ENCODE data around the gene MATR3. TPM values are rescaled to one million over a fixed set of nuclear protein-coding genes. Genes with fewer than 3 reads are reported as not detected.

The MATR3 gene
- total RNA-seq, 6 experiments from 2014 or later, result 43.5 to 73.8 (median 65.3) TPM

GRCh38 chr5:139283252-139284166 lies 10.0 kb upstream of the MATR3 start:
- no peak for ATAC-seq
- intact Hi-C loops (cut with DNase I), result no loop called here

GRCh38 chr5:139284295-139284694 lies 9.2 kb upstream of the MATR3 start:
- Histone ChIP-seq H3K36me3 (peaks cover 0 to 23% (median 4%) of the 10 kb centered on the region in 4 donors), H3K9me3 (no peaks in the 10 kb centered on the region), H3K27me3 (no peaks in the 10 kb centered on the region), H3K4me3 (no peak overlapping the region), H3K27ac (no peak overlapping the region), H3K4me1 (no peaks in the 10 kb centered on the region)
- TF ChIP-seq POLR2A (IDR thresholded peaks at IDR 0.05), result no peak
- TF ChIP-seq CTCF (IDR thresholded peaks at IDR 0.05), result no peak
- 96% methylated on average over 5 of the region's 8 CpGs for WGBS (ENCODE audit: insufficient coverage, low coverage, low lambda C conversion rate, missing lambda C conversion rate)
- intact Hi-C loops (cut with DNase I), result no loop called here
- ATAC-seq, result no peak
- DNase-seq, result no peak

More at GRCh38 chr5:139283252-139284166, 10.0 kb upstream of the MATR3 start:
- no peak for TF ChIP-seq CTCF (IDR thresholded peaks at IDR 0.05)
- TF ChIP-seq POLR2A (IDR thresholded peaks at IDR 0.05), result no peak
- Histone ChIP-seq H3K4me1 (no peaks in the 10 kb centered on the region), H3K9me3 (no peaks in the 10 kb centered on the region), H3K27ac (no peak overlapping the region), H3K27me3 (no peaks in the 10 kb centered on the region), H3K36me3 (peaks cover 0 to 31% (median 5%) of the 10 kb centered on the region in 4 donors), H3K4me3 (no peak overlapping the region)
- WGBS (ENCODE audit: insufficient coverage, low coverage, low lambda C conversion rate, missing lambda C conversion rate), result 25% methylated on average over 3 of the region's 3 CpGs
- no peak for DNase-seq

- Histone ChIP-seq H3K4me1 (no peaks in the 10 kb centered on the region), H3K27ac (no peak overlapping the region), H3K27me3 (no peaks in the 10 kb centered on the region), H3K4me3 (no peak overlapping the region), H3K9me3 (no peaks in the 10 kb centered on the region), H3K36me3 (peaks cover 0 to 15% (median 4%) of the 10 kb centered on the region in 4 donors)
- TF ChIP-seq POLR2A (IDR thresholded peaks at IDR 0.05), result no peak
- no peak for TF ChIP-seq CTCF (IDR thresholded peaks at IDR 0.05)
- ATAC-seq, result no peak
- intact Hi-C loops (cut with DNase I), result no loop called here
- 68% methylated on average over 3 of the region's 3 CpGs for WGBS (ENCODE audit: insufficient coverage, low coverage, low lambda C conversion rate, missing lambda C conversion rate)
- no peak for DNase-seq
Measured at GRCh38 chr5:139285651-139286392, 7.7 kb upstream of the MATR3 start.

DNA sequence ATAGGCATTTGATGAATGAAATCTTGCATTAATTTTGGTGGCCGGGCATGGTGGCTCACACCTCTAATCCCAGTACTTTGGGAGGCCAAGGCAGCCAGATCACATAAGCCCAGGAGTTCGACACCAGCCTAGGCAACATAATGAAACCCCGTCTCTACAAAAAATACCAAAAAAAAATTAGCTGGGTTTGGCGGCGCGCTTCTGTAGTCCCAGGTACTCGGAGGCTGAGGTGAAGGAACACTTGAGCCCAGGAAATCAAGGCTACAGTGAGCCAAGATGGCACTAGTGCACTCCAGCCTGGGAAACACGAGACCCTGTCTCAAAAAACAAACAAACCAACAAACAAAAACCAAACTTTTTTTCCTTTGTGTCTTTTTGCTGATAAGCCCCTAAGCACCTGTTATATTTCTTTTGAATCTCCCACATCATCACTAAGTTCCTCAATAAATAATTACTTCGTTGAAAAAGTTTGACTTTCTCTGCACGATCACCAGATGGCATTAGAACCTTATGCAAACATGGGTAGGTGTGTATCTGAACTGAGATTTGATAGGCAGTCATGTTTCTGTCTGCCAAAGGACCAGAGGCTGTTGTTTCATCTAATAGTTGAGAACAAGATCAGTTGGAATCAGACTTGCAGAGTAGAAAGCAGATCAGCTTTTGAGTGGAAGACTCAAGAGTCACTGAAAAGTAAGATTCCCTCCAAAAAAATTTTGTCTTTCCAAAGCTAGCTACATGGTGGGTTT lies 5.5 kb upstream of the MATR3 start:
- Histone ChIP-seq H3K4me3 (no peak overlapping the region), H3K4me1 (no peaks in the 10 kb centered on the region), H3K27me3 (no peaks in the 10 kb centered on the region), H3K36me3 (peaks cover 0 to 9% (median 4%) of the 10 kb centered on the region in 4 donors), H3K9me3 (no peaks in the 10 kb centered on the region), H3K27ac (no peak overlapping the region)
- 64% methylated on average over 10 of the region's 10 CpGs for WGBS (ENCODE audit: insufficient coverage, low coverage, low lambda C conversion rate, missing lambda C conversion rate)
- TF ChIP-seq POLR2A (IDR thresholded peaks at IDR 0.05), result no peak
- peak; percentile 21 to 40 (median 34) for TF ChIP-seq CTCF (IDR thresholded peaks at IDR 0.05)
- ATAC-seq (peak; percentile 48 to 79 (median 78)), DNase-seq (no peak)
- intact Hi-C loops (cut with DNase I), result no loop called here
